SIG-M5 treated with dmso at 0.1 percent for 504 hours (cell line): ENCODE results near the gene RLN3.

ENCODE experiments used
- DNase-seq: peaks from one replicate; lab custom pipeline; 2025; ENCODE audit not compliant: unreplicated experiment; lab: John Stamatoyannopoulos, UW

RLN3 gene

GRCh38 chr19:14073925-14074838, 46.2 kb downstream of the RLN3 start:
- DNase-seq, result no peak

- no peak for DNase-seq
These were observed 50.5 kb downstream of the RLN3 start for GRCh38 chr19:14078411-14078810.
